ENCODE measurements around the gene ZNF311. TPM values are rescaled to one million over a fixed set of nuclear protein-coding genes. Genes with fewer than 3 reads are reported as not detected.

ZNF311 gene
- total RNA-seq, 2 donors from 2014 or later, result 0.27 to 0.35 TPM

- H3K4me3 ChIP-seq, result no peak overlapping the region
- no peak overlapping the region for H3K27ac ChIP-seq
- no peaks in the 10 kb centered on the region for H3K27me3 ChIP-seq (replicated peaks; ENCODE audit: insufficient read depth)
- no peaks in the 10 kb centered on the region for H3K36me3 ChIP-seq
- H3K4me1 ChIP-seq (ENCODE audit: control insufficient read depth in 1 of 2, low read depth in 2 of 2), result peaks cover 0 to 6% of the 10 kb centered on the region in 2 donors
- H3K9me3 ChIP-seq, result no peaks in the 10 kb centered on the region
- DNase-seq (ENCODE audit: low spot score), result no peak
- no peak for ATAC-seq (ENCODE audit: insufficient number of reproducible peaks, low FRiP score, low read depth)
- no peak for TF ChIP-seq CTCF (IDR thresholded peaks at IDR 0.05)
Measured at GRCh38 chr6:28948782-28949486, 56.2 kb downstream of the ZNF311 start.

- Histone ChIP-seq H3K9me3 (no peaks in the 10 kb centered on the region), H3K27me3 (replicated peaks; ENCODE audit: insufficient read depth) (no peaks in the 10 kb centered on the region), H3K27ac (no peak overlapping the region), H3K36me3 (no peaks in the 10 kb centered on the region), H3K4me1 (ENCODE audit: control insufficient read depth in 1 of 2, low read depth in 2 of 2) (no peaks in the 10 kb centered on the region), H3K4me3 (no peak overlapping the region)
- ATAC-seq (ENCODE audit: insufficient number of reproducible peaks, low FRiP score, low read depth), result no peak
- no peak for DNase-seq (ENCODE audit: low spot score)
- no peak for TF ChIP-seq CTCF (IDR thresholded peaks at IDR 0.05)
Measured at GRCh38 chr6:28947831-28948270, 57.3 kb downstream of the ZNF311 start.

GRCh38 chr6:28947067-28947765, 57.9 kb downstream of the ZNF311 start:
- H3K4me3 ChIP-seq, result no peak overlapping the region
- no peak for ATAC-seq (ENCODE audit: insufficient number of reproducible peaks, low FRiP score, low read depth)
- DNase-seq (ENCODE audit: low spot score), result no peak

GRCh38 chr6:28945349-28945748, 59.8 kb downstream of the ZNF311 start:
- Histone ChIP-seq H3K36me3 (no peaks in the 10 kb centered on the region), H3K27me3 (replicated peaks; ENCODE audit: insufficient read depth) (no peaks in the 10 kb centered on the region), H3K4me3 (no peak overlapping the region), H3K9me3 (no peaks in the 10 kb centered on the region), H3K4me1 (ENCODE audit: control insufficient read depth in 1 of 2, low read depth in 2 of 2) (peaks cover 6 to 7% of the 10 kb centered on the region in 2 donors), H3K27ac (no peak overlapping the region)
- DNase-seq (ENCODE audit: low spot score) (no peak), ATAC-seq (ENCODE audit: insufficient number of reproducible peaks, low FRiP score, low read depth) (no peak)
- TF ChIP-seq CTCF (IDR thresholded peaks at IDR 0.05), result no peak

More at GRCh38 chr6:28947067-28947765, 57.9 kb downstream of the ZNF311 start:
- H3K36me3 ChIP-seq, result no peaks in the 10 kb centered on the region
- H3K4me1 ChIP-seq (ENCODE audit: control insufficient read depth in 1 of 2, low read depth in 2 of 2), result peaks cover 0 to 1% of the 10 kb centered on the region in 2 donors
- H3K9me3 ChIP-seq, result no peaks in the 10 kb centered on the region
- no peak for TF ChIP-seq CTCF (IDR thresholded peaks at IDR 0.05)
- no peak overlapping the region for H3K27ac ChIP-seq
- H3K27me3 ChIP-seq (replicated peaks; ENCODE audit: insufficient read depth), result no peaks in the 10 kb centered on the region

Other genes starting within 250 kb of the ZNF311 start
- 10 to 100 TPM; 61.9 to 86.2 TPM for gene TRIM27, start 81.3 kb downstream of the ZNF311 start, total RNA-seq
- not detected for gene OR2W1, start 39.9 kb upstream of the ZNF311 start, total RNA-seq
- not detected for gene OR2B3, start 82.0 kb upstream of the ZNF311 start, total RNA-seq
- gene OR2J1, start 94.2 kb upstream of the ZNF311 start, total RNA-seq, result not detected
- gene OR2J3, start 102.7 kb upstream of the ZNF311 start, total RNA-seq, result not detected
- not detected for gene OR2J2, start 165.6 kb upstream of the ZNF311 start, total RNA-seq